Panc1 (cell line): Measurements from ENCODE around the gene POLR3GL. TPM values are rescaled to one million over a fixed set of nuclear protein-coding genes. Genes with fewer than 3 reads are reported as not detected.
A peak's percentile ranks its signal among the peaks of the same experiment; 100 is the strongest.

Experiments used
- ATAC-seq: fragments of 200-7000 bp; cut with Tn5 transposase; 2 replicates; pipeline ENCODE4 v1.9.1; 2020; ENCODE audit warnings: mild to moderate bottlenecking, moderate library complexity
- BruUV-seq: library from RNA; stranded (reverse); fragments of 400-500 nt; replicated peaks from 2 replicates; lab custom pipeline; 2021; lab: Mats Ljungman, UMichigan
- CTCF ChIA-PET: fragments of 300-600 bp; sonication (Branson Sonifier 250); formaldehyde crosslinking; loops from one replicate; lab custom pipeline; 2022; ENCODE audit warnings: antibody characterized with exemption; lab: Charles Lee
- POLR2A ChIA-PET: fragments of 300-600 bp; sonication (Branson Sonifier 250); formaldehyde crosslinking; loops from one replicate; lab custom pipeline; 2022; ENCODE audit warnings: antibody characterized with exemption; lab: Charles Lee
- DNase-seq: peaks from one replicate; pipeline ENCODE4 v3.0.0-alpha.2; 2010; ENCODE audit warnings: low read depth, low spot score
- H3K27ac ChIP-seq: 2 replicates; pipeline ENCODE4 v1.5.1; 2011; ENCODE audit warnings: mild to moderate bottlenecking, low read length, inconsistent platforms
- H3K27me3 ChIP-seq: fragments of 200-500 bp; sonication (Bioruptor generic); 2 replicates; pipeline ENCODE4 v1.6.0; 2014; ENCODE audit warnings: low read length, inconsistent platforms; ENCODE audit not compliant: control insufficient read depth, insufficient read depth
- H3K36me3 ChIP-seq: fragments of 200-500 bp; sonication (Bioruptor generic); 2 replicates; pipeline ENCODE4 v1.5.1; 2014; ENCODE audit warnings: inconsistent platforms, mild to moderate bottlenecking, low read length, moderate library complexity; ENCODE audit not compliant: control insufficient read depth, insufficient read depth
- H3K4me1 ChIP-seq: 2 replicates; pipeline ENCODE4 v1.5.1; 2011; ENCODE audit warnings: inconsistent platforms, mild to moderate bottlenecking, low read length, moderate library complexity; ENCODE audit not compliant: control insufficient read depth, insufficient read depth
- H3K4me3 ChIP-seq, 2 experiments: 2 replicates each; pipeline ENCODE4 v1.5.1; 2011 to 2012; ENCODE audit warnings: low read depth in 2 of 2, low read length in 2 of 2, mild to moderate bottlenecking in 2 of 2, inconsistent platforms in 1 of 2, moderate library complexity in 1 of 2
- H3K9me3 ChIP-seq: fragments of 200-500 bp; sonication (Bioruptor generic); 2 replicates; pipeline ENCODE4 v1.5.1; 2014; ENCODE audit warnings: low read depth, mild to moderate bottlenecking, inconsistent platforms, low read length, moderate library complexity; ENCODE audit not compliant: control insufficient read depth, insufficient read depth
- POLR2AphosphoS5 ChIP-seq: IDR thresholded peaks from 2 replicates; pipeline ENCODE4 v1.6.1; 2012; ENCODE audit warnings: mild to moderate bottlenecking, low read depth, low read length, moderate library complexity
- SIN3A ChIP-seq: IDR thresholded peaks from 2 replicates; pipeline ENCODE4 v1.6.1; 2012; ENCODE audit warnings: low read depth, mild to moderate bottlenecking, low read length, moderate library complexity, borderline replicate concordance; ENCODE audit not compliant: insufficient read depth
- TCF7L2 ChIP-seq: IDR thresholded peaks from 2 replicates; pipeline ENCODE4 v1.6.1; 2011; ENCODE audit warnings: mild to moderate bottlenecking, low read depth, low read length, inconsistent platforms
- in situ Hi-C: cut with HindIII; loops from 2 replicates; pipeline ENCODE4 v1.10.0; 2016; ENCODE audit warnings: low sequenced_read_pairs, low pct_unique_long_range_greater_than_20kb
- intact Hi-C: fragments of 100-400 bp; cut with micrococcal nuclease; formaldehyde crosslinking; loops from one replicate; pipeline ENCODE4 v1.10.0; 2022; ENCODE audit not compliant: unreplicated experiment
- total RNA-seq: library from RNA; stranded (reverse); gene quantifications from one replicate; pipeline ENCODE4 v1.2.1, GENCODE V29; 2021; ENCODE audit not compliant: unreplicated experiment
- TF ChIP-seq, protein P1 (sequence below), 2 experiments: IDR thresholded peaks; 2 replicates each; pipeline ENCODE4 v1.6.1; 2011 to 2012; ENCODE audit warnings: low read depth in 2 of 2, control low read depth in 1 of 2, low read length in 1 of 2, mild to moderate bottlenecking in 1 of 2, moderate library complexity in 1 of 2; ENCODE audit not compliant: insufficient read depth in 1 of 2
- TF ChIP-seq, protein P2 (sequence below): fragments of 450-650 bp; IDR thresholded peaks from 2 replicates; pipeline ENCODE4 v1.5.1; 2017; ENCODE audit warnings: mild to moderate bottlenecking

The POLR3GL gene
- total RNA-seq, 1 experiment from 2014 or later = 14.9 TPM

DNA sequence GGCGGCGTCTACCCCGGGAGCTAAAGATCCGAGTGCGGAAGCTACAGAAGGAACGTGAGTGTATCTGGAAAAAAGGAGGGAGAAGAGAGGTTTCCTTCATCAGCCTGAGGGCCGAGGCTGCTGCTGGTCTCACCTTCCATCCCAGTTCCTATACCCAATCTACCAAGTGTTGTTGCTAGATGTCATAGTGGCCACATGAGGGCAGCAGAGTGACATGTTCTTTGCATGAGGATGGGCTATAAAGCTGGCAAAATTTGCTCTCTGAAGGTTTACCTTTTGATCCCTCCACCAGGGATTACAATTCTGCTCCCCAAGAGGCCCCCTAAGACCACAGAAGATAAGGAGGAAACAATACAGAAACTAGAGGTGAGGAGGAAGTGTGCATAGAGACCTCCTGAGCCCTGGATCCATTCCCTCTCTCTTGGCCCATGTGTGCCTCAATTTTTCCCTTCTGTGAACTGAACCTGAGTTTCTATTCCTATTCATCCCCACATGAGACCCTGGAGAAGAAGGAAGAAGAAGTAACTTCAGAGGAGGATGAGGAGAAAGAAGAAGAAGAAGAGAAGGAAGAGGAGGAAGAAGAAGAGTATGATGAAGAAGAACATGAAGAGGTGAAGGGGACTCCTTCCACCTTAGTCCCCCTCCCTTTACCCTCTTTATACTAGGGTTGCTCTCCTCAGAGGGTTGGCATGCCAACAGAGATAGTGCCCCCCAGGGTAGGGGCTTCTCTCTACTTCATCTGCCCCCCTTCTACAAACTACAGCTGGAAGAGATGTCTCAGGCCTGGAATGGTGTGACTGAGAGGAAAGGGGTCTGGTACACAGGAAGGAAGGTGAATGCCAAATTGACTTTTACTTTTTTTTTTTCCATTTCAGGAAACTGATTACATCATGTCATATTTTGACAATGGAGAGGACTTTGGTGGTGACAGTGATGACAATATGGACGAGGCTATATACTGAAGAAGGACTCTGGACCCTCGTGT, 13.3 kb downstream of the POLR3GL start:
- POLR2A ChIA-PET = no interaction called here
- TF ChIP-seq, protein P1, sequence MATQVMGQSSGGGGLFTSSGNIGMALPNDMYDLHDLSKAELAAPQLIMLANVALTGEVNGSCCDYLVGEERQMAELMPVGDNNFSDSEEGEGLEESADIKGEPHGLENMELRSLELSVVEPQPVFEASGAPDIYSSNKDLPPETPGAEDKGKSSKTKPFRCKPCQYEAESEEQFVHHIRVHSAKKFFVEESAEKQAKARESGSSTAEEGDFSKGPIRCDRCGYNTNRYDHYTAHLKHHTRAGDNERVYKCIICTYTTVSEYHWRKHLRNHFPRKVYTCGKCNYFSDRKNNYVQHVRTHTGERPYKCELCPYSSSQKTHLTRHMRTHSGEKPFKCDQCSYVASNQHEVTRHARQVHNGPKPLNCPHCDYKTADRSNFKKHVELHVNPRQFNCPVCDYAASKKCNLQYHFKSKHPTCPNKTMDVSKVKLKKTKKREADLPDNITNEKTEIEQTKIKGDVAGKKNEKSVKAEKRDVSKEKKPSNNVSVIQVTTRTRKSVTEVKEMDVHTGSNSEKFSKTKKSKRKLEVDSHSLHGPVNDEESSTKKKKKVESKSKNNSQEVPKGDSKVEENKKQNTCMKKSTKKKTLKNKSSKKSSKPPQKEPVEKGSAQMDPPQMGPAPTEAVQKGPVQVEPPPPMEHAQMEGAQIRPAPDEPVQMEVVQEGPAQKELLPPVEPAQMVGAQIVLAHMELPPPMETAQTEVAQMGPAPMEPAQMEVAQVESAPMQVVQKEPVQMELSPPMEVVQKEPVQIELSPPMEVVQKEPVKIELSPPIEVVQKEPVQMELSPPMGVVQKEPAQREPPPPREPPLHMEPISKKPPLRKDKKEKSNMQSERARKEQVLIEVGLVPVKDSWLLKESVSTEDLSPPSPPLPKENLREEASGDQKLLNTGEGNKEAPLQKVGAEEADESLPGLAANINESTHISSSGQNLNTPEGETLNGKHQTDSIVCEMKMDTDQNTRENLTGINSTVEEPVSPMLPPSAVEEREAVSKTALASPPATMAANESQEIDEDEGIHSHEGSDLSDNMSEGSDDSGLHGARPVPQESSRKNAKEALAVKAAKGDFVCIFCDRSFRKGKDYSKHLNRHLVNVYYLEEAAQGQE (IDR thresholded peaks at IDR 0.05; ENCODE audit: insufficient read depth in 1 of 2, low read depth in 2 of 2, low read length in 1 of 2) = no peak
- TF ChIP-seq, protein P2, sequence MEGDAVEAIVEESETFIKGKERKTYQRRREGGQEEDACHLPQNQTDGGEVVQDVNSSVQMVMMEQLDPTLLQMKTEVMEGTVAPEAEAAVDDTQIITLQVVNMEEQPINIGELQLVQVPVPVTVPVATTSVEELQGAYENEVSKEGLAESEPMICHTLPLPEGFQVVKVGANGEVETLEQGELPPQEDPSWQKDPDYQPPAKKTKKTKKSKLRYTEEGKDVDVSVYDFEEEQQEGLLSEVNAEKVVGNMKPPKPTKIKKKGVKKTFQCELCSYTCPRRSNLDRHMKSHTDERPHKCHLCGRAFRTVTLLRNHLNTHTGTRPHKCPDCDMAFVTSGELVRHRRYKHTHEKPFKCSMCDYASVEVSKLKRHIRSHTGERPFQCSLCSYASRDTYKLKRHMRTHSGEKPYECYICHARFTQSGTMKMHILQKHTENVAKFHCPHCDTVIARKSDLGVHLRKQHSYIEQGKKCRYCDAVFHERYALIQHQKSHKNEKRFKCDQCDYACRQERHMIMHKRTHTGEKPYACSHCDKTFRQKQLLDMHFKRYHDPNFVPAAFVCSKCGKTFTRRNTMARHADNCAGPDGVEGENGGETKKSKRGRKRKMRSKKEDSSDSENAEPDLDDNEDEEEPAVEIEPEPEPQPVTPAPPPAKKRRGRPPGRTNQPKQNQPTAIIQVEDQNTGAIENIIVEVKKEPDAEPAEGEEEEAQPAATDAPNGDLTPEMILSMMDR = peak; percentile 91
- intact Hi-C loops (loop anchor here (5.0 kb wide), 1 partner anchor 35 kb away; no protein-coding TSS in a partner anchor), in situ Hi-C loops (no loop called here)
- H3K9me3 ChIP-seq = no peaks in the 10 kb centered on the region
- no peak overlapping the region for H3K4me3 ChIP-seq
- DNase-seq (no peak), ATAC-seq (peak; percentile 93)
- H3K27me3 ChIP-seq = no peaks in the 10 kb centered on the region
- H3K4me1 ChIP-seq = 0 out of 2 replicates have a peak, but pooled peaks cover 4% of the 10 kb centered on the region
- TSS peak; percentile 100 for BruUV-seq
- no peak overlapping the region for H3K27ac ChIP-seq
- H3K36me3 ChIP-seq = no peaks in the 10 kb centered on the region
- CTCF ChIA-PET = interaction anchor here (1.2 to 1.4 kb wide), 4 partner anchors 15 to 34 kb away, joined by 7 to 12 read pairs (median 8); no protein-coding TSS in a partner anchor

DNA sequence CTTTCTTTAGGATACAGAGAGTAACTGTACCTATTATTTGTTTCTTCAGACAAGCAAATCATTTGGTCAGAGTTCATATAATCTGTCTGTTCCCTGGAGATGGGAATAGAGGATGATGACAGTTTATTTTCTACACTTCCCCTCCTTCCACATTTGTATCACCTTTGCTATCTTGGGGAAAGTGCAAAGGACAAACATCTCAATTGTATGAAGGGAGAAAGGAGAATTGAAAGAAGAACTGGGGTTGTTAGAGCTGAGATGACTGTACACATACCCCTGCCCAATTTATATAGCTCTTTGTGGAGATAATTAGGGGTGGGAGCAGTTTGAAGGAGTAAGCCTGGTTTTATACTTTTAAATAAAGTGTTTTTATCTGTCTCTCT, 14.0 kb downstream of the POLR3GL start:
- TF ChIP-seq TCF7L2 (no peak), POLR2AphosphoS5 (no peak), SIN3A (no peak)
- TF ChIP-seq, protein P1 (IDR thresholded peaks at IDR 0.05; ENCODE audit: insufficient read depth in 1 of 2, low read depth in 2 of 2, low read length in 1 of 2) = no peak
- TF ChIP-seq, protein P2 = no peak
- ChIA-PET CTCF (interaction anchor here (0.7 to 1.4 kb wide), 2 partner anchors 16 to 54 kb away, joined by 3 to 10 read pairs; no protein-coding TSS in a partner anchor), POLR2A (interaction anchor here (0.5 kb wide), 1 partner anchor 59 kb away, joined by 3 read pairs; no protein-coding TSS in a partner anchor)
- Histone ChIP-seq H3K9me3 (no peaks in the 10 kb centered on the region), H3K4me1 (0 out of 2 replicates have a peak, but pooled peaks cover 4% of the 10 kb centered on the region), H3K4me3 (no peak overlapping the region), H3K27me3 (no peaks in the 10 kb centered on the region), H3K36me3 (no peaks in the 10 kb centered on the region), H3K27ac (no peak overlapping the region)
- DNase-seq (no peak), ATAC-seq (no peak)
- in situ Hi-C loops = no loop called here
- BruUV-seq = no TSS peak
- intact Hi-C loops = loop anchor here (5.0 kb wide), 1 partner anchor 34 kb away; no protein-coding TSS in a partner anchor
